H9 (cell line): ENCODE measurements around the gene HYDIN. TPM values are rescaled to one million over a fixed set of nuclear protein-coding genes. Genes with fewer than 3 reads are reported as not detected.

Experiments used
- DNase-seq: peaks from one replicate; pipeline ENCODE4 v3.0.0-alpha.2; 2017
- H2AFZ ChIP-seq: one replicate; pipeline ENCODE4 v1.6.1; 2013; ENCODE audit warnings: mild to moderate bottlenecking, low read length, control low read depth, moderate library complexity
- H2AK5ac ChIP-seq: 2 replicates; pipeline ENCODE4 v1.6.1; 2013; ENCODE audit warnings: low read length, control low read depth, mixed read lengths; ENCODE audit not compliant: insufficient read length
- H2BK120ac ChIP-seq: one replicate; pipeline ENCODE4 v1.6.1; 2013; ENCODE audit warnings: low read depth, mild to moderate bottlenecking, low read length, control low read depth, inconsistent platforms; ENCODE audit not compliant: poor library complexity, severe bottlenecking
- H2BK12ac ChIP-seq: 2 replicates; pipeline ENCODE4 v1.6.1; 2013; ENCODE audit warnings: low read length, control low read depth, mixed read lengths, low read depth; ENCODE audit not compliant: insufficient read length
- H2BK15ac ChIP-seq: 2 replicates; pipeline ENCODE4 v1.6.1; 2013; ENCODE audit warnings: low read depth, low read length, control low read depth
- H2BK20ac ChIP-seq: one replicate; pipeline ENCODE4 v1.6.1; 2013; ENCODE audit warnings: low read depth, mild to moderate bottlenecking, low read length, control low read depth, inconsistent platforms; ENCODE audit not compliant: poor library complexity, severe bottlenecking
- H2BK5ac ChIP-seq: 2 replicates; pipeline ENCODE4 v1.6.1; 2013; ENCODE audit warnings: low read length, control low read depth, mixed read lengths; ENCODE audit not compliant: insufficient read length
- H3K14ac ChIP-seq: 2 replicates; pipeline ENCODE4 v1.6.1; 2013; ENCODE audit warnings: low read length, control low read depth; ENCODE audit not compliant: insufficient read depth
- H3K18ac ChIP-seq: 2 replicates; pipeline ENCODE4 v1.6.1; 2013; ENCODE audit warnings: low read depth, mild to moderate bottlenecking, mixed read lengths, low read length, control low read depth; ENCODE audit not compliant: insufficient read length
- H3K23ac ChIP-seq: 2 replicates; pipeline ENCODE4 v1.6.1; 2013; ENCODE audit warnings: low read length, control low read depth, mixed read lengths, low read depth; ENCODE audit not compliant: insufficient read length
- H3K23me2 ChIP-seq: 2 replicates; pipeline ENCODE4 v1.6.1; 2013; ENCODE audit warnings: low read depth, mild to moderate bottlenecking, mixed read lengths, low read length, control low read depth; ENCODE audit not compliant: insufficient read length, poor library complexity, severe bottlenecking
- H3K27ac ChIP-seq: 2 replicates; pipeline ENCODE4 v1.5.1; 2013; ENCODE audit warnings: low read length, control low read depth, mixed read lengths, low read depth; ENCODE audit not compliant: insufficient read length
- H3K27me3 ChIP-seq: 2 replicates; pipeline ENCODE4 v1.6.1; 2013; ENCODE audit warnings: low read length, control low read depth, inconsistent platforms; ENCODE audit not compliant: insufficient read depth
- H3K4ac ChIP-seq: 2 replicates; pipeline ENCODE4 v1.6.1; 2013; ENCODE audit warnings: low read depth, mild to moderate bottlenecking, control low read depth, inconsistent platforms, low read length, moderate library complexity
- H3K4me1 ChIP-seq: 2 replicates; pipeline ENCODE4 v1.6.1; 2013; ENCODE audit warnings: low read length, control low read depth, inconsistent platforms; ENCODE audit not compliant: insufficient read depth
- H3K4me2 ChIP-seq: 2 replicates; pipeline ENCODE4 v1.6.1; 2013; ENCODE audit warnings: low read length, control low read depth, mixed read lengths; ENCODE audit not compliant: insufficient read length, insufficient read depth
- H3K56ac ChIP-seq: 2 replicates; pipeline ENCODE4 v1.6.1; 2013; ENCODE audit warnings: low read depth, mild to moderate bottlenecking, mixed read lengths, low read length, control low read depth; ENCODE audit not compliant: insufficient read length
- H3K79me1 ChIP-seq: 2 replicates; pipeline ENCODE4 v1.6.1; 2013; ENCODE audit warnings: low read depth, mild to moderate bottlenecking, moderate library complexity, low read length, control low read depth, inconsistent platforms; ENCODE audit not compliant: insufficient read depth, poor library complexity, severe bottlenecking
- H3K79me2 ChIP-seq: 2 replicates; pipeline ENCODE4 v1.6.1; 2013; ENCODE audit warnings: low read length, control low read depth, inconsistent platforms; ENCODE audit not compliant: insufficient read depth
- H3K9ac ChIP-seq: 2 replicates; pipeline ENCODE4 v1.6.1; 2013; ENCODE audit warnings: low read length, control low read depth, mixed read lengths; ENCODE audit not compliant: insufficient read length; ENCODE audit errors: extremely low read depth
- H3K9me3 ChIP-seq: one replicate; pipeline ENCODE4 v1.6.1; 2013; ENCODE audit warnings: low read depth, low read length, inconsistent platforms; ENCODE audit not compliant: control insufficient read depth
- H3T11ph ChIP-seq: one replicate; pipeline ENCODE4 v1.6.1; 2013; ENCODE audit warnings: mild to moderate bottlenecking, low read length, control low read depth, inconsistent platforms
- H4K20me1 ChIP-seq: one replicate; pipeline ENCODE4 v1.6.1; 2013; ENCODE audit not compliant: control insufficient read depth, insufficient read length, insufficient read depth
- H4K5ac ChIP-seq: 2 replicates; pipeline ENCODE4 v1.6.1; 2013; ENCODE audit warnings: low read depth, mild to moderate bottlenecking, mixed read lengths, low read length, control low read depth; ENCODE audit not compliant: insufficient read length
- H4K8ac ChIP-seq: replicated peaks from 2 replicates; pipeline ENCODE4 v1.6.1; 2013; ENCODE audit warnings: low read length, control low read depth, mixed read lengths, low read depth; ENCODE audit not compliant: insufficient read length
- H4K91ac ChIP-seq: 2 replicates; pipeline ENCODE4 v1.6.1; 2013; ENCODE audit warnings: low read depth, mild to moderate bottlenecking, moderate library complexity, mixed read lengths, low read length, control low read depth; ENCODE audit not compliant: insufficient read length
- H3K27ac Mint-ChIP-seq, 3 experiments: 2 replicates in 2 of 3; 3 replicates in 1 of 3; pipeline ENCODE4 v1.8.0; 2020 to 2021; ENCODE audit warnings: mixed read lengths in 3 of 3, mild to moderate bottlenecking in 1 of 3, moderate library complexity in 1 of 3
- H3K27me3 Mint-ChIP-seq: 2 replicates; pipeline ENCODE4 v1.8.0; 2021; ENCODE audit warnings: low read depth, mild to moderate bottlenecking, moderate library complexity, mixed read lengths
- H3K36me3 Mint-ChIP-seq, 3 experiments: 2 replicates in 2 of 3; 3 replicates in 1 of 3; pipeline ENCODE4 v1.8.0; 2020 to 2021; ENCODE audit warnings: low read depth in 3 of 3, mixed read lengths in 3 of 3; ENCODE audit not compliant: insufficient read depth in 1 of 3
- H3K4me1 Mint-ChIP-seq, 2 experiments: 2 replicates each; pipeline ENCODE4 v1.8.0; 2020; ENCODE audit warnings: mixed read lengths in 2 of 2
- H3K4me3 Mint-ChIP-seq, 2 experiments: 2 replicates in 1 of 2; 3 replicates in 1 of 2; pipeline ENCODE4 v1.8.0; 2020 to 2021; ENCODE audit warnings: mild to moderate bottlenecking in 2 of 2, mixed read lengths in 2 of 2, moderate library complexity in 1 of 2
- H3K9me3 Mint-ChIP-seq, 2 experiments: 2 replicates in 1 of 2; 3 replicates in 1 of 2; pipeline ENCODE4 v1.8.0; 2020; ENCODE audit warnings: mild to moderate bottlenecking in 2 of 2, mixed read lengths in 2 of 2, moderate library complexity in 1 of 2
- WGBS: extraction: QIAGEN DNeasy Blood & Tissue Kit; methylation state at CpG from one replicate; pipeline ENCODE4 v1.1.7; 2013; ENCODE audit warnings: missing lambda C conversion rate, low lambda C conversion rate, mixed read lengths; ENCODE audit not compliant: insufficient read length; ENCODE audit errors: extremely low coverage; 5-methylcytosine and 5-hydroxymethylcytosine counted together
- total RNA-seq: library from RNA; stranded (reverse); gene quantifications from 2 replicates; pipeline ENCODE4 v1.2.1, GENCODE V29; 2021
- TF ChIP-seq, protein P1 (sequence below): fragments of 200-600 bp; sonication (generic); conservative IDR thresholded peaks from 3 replicates; pipeline ENCODE4 v1.8.0; 2021; ENCODE audit warnings: antibody characterized with exemption, mild to moderate bottlenecking

The HYDIN gene
- total RNA-seq, 1 experiment from 2014 or later, result 1.7 TPM

DNA sequence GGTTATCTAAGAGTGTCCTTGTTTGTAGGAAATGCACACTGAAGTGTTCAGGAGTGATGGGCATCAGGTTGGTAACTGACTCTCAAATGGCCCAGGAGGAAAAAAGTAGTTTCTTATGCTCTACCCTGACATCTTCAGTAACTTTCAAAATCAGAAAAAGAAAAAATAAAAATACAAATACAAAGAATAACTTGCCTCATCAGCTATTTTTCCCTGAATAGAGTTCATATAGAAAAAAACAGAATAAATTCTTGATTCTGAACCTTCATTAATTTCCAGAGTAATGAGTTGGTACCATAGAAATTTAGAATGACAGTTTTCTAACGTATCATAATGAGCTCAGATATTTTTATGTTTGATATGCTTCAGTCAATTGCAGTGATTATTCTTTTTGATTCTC lies 27.2 kb upstream of the HYDIN start:
- peaks cover 9 to 12% of the 10 kb centered on the region in 2 experiments for H3K4me1 Mint-ChIP-seq

More for the DNA sequence above, 27.2 kb upstream of the HYDIN start:
- Histone ChIP-seq H2BK120ac (no peak overlapping the region), H2BK5ac (no peak overlapping the region), H3K9ac (no peak overlapping the region), H3K4me1 (peaks cover 4% of the 10 kb centered on the region; the same call in 1 of the 2 replicates), H3K79me2 (no peaks in the 10 kb centered on the region), H3K23ac (no peak overlapping the region), H3K9me3 (no peaks in the 10 kb centered on the region), H2BK15ac (no peak overlapping the region), H3K79me1 (no peaks in the 10 kb centered on the region), H4K20me1 (no peaks in the 10 kb centered on the region), H3K4me2 (no peak overlapping the region), H4K5ac (no peak overlapping the region), H3K56ac (no peak overlapping the region), H2AK5ac (no peak overlapping the region), H3K27me3 (no peaks in the 10 kb centered on the region), H3K14ac (no peak overlapping the region), H3K18ac (no peak overlapping the region), H3K27ac (no peak overlapping the region), H4K8ac (no peak overlapping the region), H2BK20ac (no peak overlapping the region), H2BK12ac (no peak overlapping the region), H2AFZ (no peak overlapping the region), H4K91ac (no peak overlapping the region), H3K23me2 (no peaks in the 10 kb centered on the region), H3K4ac (no peak overlapping the region), H3T11ph (no peak overlapping the region)
- whole genome bisulfite sequencing, result no CpG with 5 or more reads among the region's 1 CpG
- H3K27me3 Mint-ChIP-seq, result no peaks in the 10 kb centered on the region
- DNase-seq, result no peak
- TF ChIP-seq, protein P1, sequence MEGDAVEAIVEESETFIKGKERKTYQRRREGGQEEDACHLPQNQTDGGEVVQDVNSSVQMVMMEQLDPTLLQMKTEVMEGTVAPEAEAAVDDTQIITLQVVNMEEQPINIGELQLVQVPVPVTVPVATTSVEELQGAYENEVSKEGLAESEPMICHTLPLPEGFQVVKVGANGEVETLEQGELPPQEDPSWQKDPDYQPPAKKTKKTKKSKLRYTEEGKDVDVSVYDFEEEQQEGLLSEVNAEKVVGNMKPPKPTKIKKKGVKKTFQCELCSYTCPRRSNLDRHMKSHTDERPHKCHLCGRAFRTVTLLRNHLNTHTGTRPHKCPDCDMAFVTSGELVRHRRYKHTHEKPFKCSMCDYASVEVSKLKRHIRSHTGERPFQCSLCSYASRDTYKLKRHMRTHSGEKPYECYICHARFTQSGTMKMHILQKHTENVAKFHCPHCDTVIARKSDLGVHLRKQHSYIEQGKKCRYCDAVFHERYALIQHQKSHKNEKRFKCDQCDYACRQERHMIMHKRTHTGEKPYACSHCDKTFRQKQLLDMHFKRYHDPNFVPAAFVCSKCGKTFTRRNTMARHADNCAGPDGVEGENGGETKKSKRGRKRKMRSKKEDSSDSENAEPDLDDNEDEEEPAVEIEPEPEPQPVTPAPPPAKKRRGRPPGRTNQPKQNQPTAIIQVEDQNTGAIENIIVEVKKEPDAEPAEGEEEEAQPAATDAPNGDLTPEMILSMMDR, result no peak
- H3K36me3 Mint-ChIP-seq, result no peaks in the 10 kb centered on the region
- H3K9me3 Mint-ChIP-seq, result no peaks in the 10 kb centered on the region
- no peak overlapping the region for H3K4me3 Mint-ChIP-seq
- no peak overlapping the region for H3K27ac Mint-ChIP-seq
